Loucy (cell line): Measurements from ENCODE around the gene TRUB1.

ENCODE experiments used
- CTCF ChIP-seq: fragments of 200-600 bp; sonication (generic); conservative IDR thresholded peaks from 2 replicates; pipeline ENCODE4 v1.5.1; 2014; ENCODE audit warnings: mild to moderate bottlenecking, antibody characterized with exemption, low read length
- EZH2phosphoT487 ChIP-seq: fragments of 200-600 bp; IDR thresholded peaks from 2 replicates; pipeline ENCODE4 v1.6.1; 2018; ENCODE audit warnings: antibody characterized with exemption, mild to moderate bottlenecking, moderate library complexity, borderline replicate concordance

DNA sequence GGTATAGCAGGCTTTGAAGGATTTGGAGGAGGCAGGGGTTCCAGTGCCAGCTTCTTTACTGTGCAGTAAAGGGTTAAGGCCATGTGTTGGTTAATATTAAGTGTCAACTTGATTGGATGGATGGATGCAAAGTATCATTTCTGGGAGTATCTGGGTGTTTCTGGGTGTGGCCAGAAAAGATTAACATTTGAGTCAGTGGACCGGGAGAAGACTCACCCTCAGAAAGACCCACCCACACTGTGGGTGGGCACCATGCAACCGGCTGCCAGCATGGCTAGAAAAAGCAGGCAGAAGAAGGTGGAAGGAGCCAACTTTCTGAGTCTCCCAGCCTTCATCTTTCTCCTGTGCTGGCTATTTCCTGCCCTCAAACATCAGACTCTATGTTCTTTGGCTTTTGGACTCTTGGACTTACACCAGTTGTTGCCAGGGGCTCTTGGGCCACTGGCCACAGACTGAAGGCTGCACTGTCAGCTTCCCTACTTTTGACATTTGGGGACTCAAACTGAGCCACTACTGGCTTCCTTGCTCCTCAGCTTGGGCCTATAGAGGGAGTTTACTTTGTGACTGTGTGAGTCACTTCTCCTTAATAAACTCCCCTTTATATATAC, 6.8 kb upstream of the TRUB1 start:
- TF ChIP-seq CTCF (no peak), EZH2phosphoT487 (no peak)
